ENCODE results near the gene CLCN2. TPM values are rescaled to one million over a fixed set of nuclear protein-coding genes. Genes with fewer than 3 reads are reported as not detected.

Gene CLCN2
- total RNA-seq, 1 experiment from 2014 or later: 21.6 TPM

DNA sequence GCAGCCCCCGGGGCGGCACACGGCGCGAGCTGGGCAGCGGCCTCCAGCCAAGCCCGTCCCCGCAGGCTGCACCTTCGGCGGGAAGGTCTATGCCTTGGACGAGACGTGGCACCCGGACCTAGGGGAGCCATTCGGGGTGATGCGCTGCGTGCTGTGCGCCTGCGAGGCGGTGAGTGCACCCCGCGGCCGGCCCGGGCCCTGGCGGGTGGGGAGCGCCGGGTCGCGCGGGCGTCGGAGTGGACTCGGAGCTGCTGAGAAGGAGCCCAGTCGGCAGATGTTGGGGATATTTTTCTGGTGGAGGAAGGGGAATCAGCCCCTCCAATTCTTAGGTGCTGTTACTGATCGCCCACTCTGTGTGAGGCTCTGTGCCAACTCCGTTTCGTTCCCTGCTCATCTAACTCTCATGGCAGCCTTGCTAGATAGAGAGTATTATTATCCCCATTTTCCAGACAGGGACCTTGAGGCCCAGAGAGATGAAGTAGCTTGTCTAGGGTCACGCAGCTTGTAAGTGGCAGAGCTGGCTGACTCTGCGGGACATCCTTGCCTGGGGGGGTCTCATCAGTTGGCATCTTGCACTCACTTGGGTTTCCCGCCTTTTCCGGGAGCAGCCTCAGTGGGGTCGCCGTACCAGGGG is 19.3 kb upstream of the CLCN2 start:
- CTCF ChIA-PET: interaction anchor here (1.0 kb wide), 1 partner anchor 9 kb away, joined by 3 read pairs; no protein-coding TSS in a partner anchor
- Histone ChIP-seq H2AFZ (ENCODE audit: low read depth, low read length, poor library complexity, severe bottlenecking) (peak overlapping the region; percentile 74), H3K36me3 (ENCODE audit: control insufficient read depth in 1 of 2, insufficient read depth in 2 of 2, low read length in 2 of 2) (no peaks in the 10 kb centered on the region), H3K27ac (ENCODE audit: low read depth, low read length) (peak overlapping the region; percentile 18; the same call in 1 of the 2 replicates), H3K27me3 (ENCODE audit: insufficient read depth, low read length) (no peaks in the 10 kb centered on the region), H3K79me2 (ENCODE audit: insufficient read depth, low read length) (no peaks in the 10 kb centered on the region), H3K4me3 (replicated peaks in 1 of 2; ENCODE audit: low read depth in 1 of 2, low read length in 2 of 2) (peak overlapping the region; percentile 36 to 58), H3K9ac (ENCODE audit: low read length) (peak overlapping the region; percentile 40; the same call in 1 of the 2 replicates), H3K9me2 (ENCODE audit: insufficient read depth) (no peaks in the 10 kb centered on the region), H3K4me2 (ENCODE audit: low read length) (peak overlapping the region; percentile 87), H3K9me3 (ENCODE audit: control insufficient read depth in 1 of 2, insufficient read depth in 1 of 2, low read depth in 1 of 2, low read length in 2 of 2) (no peaks in the 10 kb centered on the region), H4K20me1 (ENCODE audit: insufficient read depth) (no peaks in the 10 kb centered on the region), H3K4me1 (ENCODE audit: control insufficient read depth in 1 of 2, insufficient read depth in 2 of 2, low read length in 2 of 2) (peaks cover 4 to 20% of the 10 kb centered on the region in 2 experiments; a peak in 2 of 4 replicates)
- intact Hi-C loops (cut with micrococcal nuclease): no loop called here
- RAD21 ChIA-PET (ENCODE audit: low non-redundant PET in 1 of 2, low total read pairs in 2 of 2, uncharacterized antibody in 2 of 2, unreplicated experiment in 2 of 2): no interaction called here
- POLR2A ChIA-PET: no interaction called here
- TF ChIP-seq CBX3 (IDR thresholded peaks at IDR 0.05; ENCODE audit: low read depth) (no peak), EZH2 (IDR thresholded peaks at IDR 0.05) (no peak), ELF1 (IDR thresholded peaks at IDR 0.05; ENCODE audit: borderline replicate concordance, low read depth) (no peak), RAD21 (IDR thresholded peaks at IDR 0.05; ENCODE audit: low read depth) (no peak), POLR2A (IDR thresholded peaks at IDR 0.05; ENCODE audit: borderline replicate concordance, extremely low read depth, insufficient read depth, insufficient read length) (no peak), YY1 (IDR thresholded peaks at IDR 0.05; ENCODE audit: extremely low read depth, insufficient replicate concordance, low read depth, low read length) (no peak), EZH2phosphoT487 (IDR thresholded peaks at IDR 0.05; ENCODE audit: borderline replicate concordance) (no peak), ZFX (IDR thresholded peaks at IDR 0.05) (no peak), FOSL1 (IDR thresholded peaks at IDR 0.05; ENCODE audit: low read depth) (no peak), TCF7L2 (IDR thresholded peaks at IDR 0.05; ENCODE audit: borderline replicate concordance, extremely low read depth, insufficient read depth, insufficient read length) (no peak), ZNF274 (IDR thresholded peaks at IDR 0.05; ENCODE audit: low read depth, low read length) (no peak), SIN3A (IDR thresholded peaks at IDR 0.05; ENCODE audit: low read depth) (no peak), EGR1 (IDR thresholded peaks at IDR 0.05; ENCODE audit: low read depth) (no peak), POLR2AphosphoS5 (IDR thresholded peaks at IDR 0.05; ENCODE audit: low read depth, low read length) (no peak)
- TF ChIP-seq, protein P1, sequence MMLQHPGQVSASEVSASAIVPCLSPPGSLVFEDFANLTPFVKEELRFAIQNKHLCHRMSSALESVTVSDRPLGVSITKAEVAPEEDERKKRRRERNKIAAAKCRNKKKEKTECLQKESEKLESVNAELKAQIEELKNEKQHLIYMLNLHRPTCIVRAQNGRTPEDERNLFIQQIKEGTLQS (IDR thresholded peaks at IDR 0.05): no peak
- TF ChIP-seq, protein P2, sequence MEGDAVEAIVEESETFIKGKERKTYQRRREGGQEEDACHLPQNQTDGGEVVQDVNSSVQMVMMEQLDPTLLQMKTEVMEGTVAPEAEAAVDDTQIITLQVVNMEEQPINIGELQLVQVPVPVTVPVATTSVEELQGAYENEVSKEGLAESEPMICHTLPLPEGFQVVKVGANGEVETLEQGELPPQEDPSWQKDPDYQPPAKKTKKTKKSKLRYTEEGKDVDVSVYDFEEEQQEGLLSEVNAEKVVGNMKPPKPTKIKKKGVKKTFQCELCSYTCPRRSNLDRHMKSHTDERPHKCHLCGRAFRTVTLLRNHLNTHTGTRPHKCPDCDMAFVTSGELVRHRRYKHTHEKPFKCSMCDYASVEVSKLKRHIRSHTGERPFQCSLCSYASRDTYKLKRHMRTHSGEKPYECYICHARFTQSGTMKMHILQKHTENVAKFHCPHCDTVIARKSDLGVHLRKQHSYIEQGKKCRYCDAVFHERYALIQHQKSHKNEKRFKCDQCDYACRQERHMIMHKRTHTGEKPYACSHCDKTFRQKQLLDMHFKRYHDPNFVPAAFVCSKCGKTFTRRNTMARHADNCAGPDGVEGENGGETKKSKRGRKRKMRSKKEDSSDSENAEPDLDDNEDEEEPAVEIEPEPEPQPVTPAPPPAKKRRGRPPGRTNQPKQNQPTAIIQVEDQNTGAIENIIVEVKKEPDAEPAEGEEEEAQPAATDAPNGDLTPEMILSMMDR (IDR thresholded peaks at IDR 0.05 in 2 of 3, conservative IDR thresholded peaks at IDR 0.05 in 1 of 3; ENCODE audit: borderline replicate concordance in 1 of 3, insufficient read depth in 1 of 3, low read depth in 2 of 3, low read length in 2 of 3): no peak
- TF ChIP-seq, protein P3, sequence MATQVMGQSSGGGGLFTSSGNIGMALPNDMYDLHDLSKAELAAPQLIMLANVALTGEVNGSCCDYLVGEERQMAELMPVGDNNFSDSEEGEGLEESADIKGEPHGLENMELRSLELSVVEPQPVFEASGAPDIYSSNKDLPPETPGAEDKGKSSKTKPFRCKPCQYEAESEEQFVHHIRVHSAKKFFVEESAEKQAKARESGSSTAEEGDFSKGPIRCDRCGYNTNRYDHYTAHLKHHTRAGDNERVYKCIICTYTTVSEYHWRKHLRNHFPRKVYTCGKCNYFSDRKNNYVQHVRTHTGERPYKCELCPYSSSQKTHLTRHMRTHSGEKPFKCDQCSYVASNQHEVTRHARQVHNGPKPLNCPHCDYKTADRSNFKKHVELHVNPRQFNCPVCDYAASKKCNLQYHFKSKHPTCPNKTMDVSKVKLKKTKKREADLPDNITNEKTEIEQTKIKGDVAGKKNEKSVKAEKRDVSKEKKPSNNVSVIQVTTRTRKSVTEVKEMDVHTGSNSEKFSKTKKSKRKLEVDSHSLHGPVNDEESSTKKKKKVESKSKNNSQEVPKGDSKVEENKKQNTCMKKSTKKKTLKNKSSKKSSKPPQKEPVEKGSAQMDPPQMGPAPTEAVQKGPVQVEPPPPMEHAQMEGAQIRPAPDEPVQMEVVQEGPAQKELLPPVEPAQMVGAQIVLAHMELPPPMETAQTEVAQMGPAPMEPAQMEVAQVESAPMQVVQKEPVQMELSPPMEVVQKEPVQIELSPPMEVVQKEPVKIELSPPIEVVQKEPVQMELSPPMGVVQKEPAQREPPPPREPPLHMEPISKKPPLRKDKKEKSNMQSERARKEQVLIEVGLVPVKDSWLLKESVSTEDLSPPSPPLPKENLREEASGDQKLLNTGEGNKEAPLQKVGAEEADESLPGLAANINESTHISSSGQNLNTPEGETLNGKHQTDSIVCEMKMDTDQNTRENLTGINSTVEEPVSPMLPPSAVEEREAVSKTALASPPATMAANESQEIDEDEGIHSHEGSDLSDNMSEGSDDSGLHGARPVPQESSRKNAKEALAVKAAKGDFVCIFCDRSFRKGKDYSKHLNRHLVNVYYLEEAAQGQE (IDR thresholded peaks at IDR 0.05; ENCODE audit: low read depth): no peak
- TF ChIP-seq, protein P4, sequence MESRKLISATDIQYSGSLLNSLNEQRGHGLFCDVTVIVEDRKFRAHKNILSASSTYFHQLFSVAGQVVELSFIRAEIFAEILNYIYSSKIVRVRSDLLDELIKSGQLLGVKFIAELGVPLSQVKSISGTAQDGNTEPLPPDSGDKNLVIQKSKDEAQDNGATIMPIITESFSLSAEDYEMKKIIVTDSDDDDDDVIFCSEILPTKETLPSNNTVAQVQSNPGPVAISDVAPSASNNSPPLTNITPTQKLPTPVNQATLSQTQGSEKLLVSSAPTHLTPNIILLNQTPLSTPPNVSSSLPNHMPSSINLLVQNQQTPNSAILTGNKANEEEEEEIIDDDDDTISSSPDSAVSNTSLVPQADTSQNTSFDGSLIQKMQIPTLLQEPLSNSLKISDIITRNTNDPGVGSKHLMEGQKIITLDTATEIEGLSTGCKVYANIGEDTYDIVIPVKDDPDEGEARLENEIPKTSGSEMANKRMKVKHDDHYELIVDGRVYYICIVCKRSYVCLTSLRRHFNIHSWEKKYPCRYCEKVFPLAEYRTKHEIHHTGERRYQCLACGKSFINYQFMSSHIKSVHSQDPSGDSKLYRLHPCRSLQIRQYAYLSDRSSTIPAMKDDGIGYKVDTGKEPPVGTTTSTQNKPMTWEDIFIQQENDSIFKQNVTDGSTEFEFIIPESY (IDR thresholded peaks at IDR 0.05; ENCODE audit: extremely low read depth, insufficient replicate concordance, low read length): no peak
- TF ChIP-seq, protein P5, sequence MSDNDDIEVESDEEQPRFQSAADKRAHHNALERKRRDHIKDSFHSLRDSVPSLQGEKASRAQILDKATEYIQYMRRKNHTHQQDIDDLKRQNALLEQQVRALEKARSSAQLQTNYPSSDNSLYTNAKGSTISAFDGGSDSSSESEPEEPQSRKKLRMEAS (IDR thresholded peaks at IDR 0.05): no peak
- BruUV-seq (replicated peaks): no TSS peak
- DNase-seq (ENCODE audit: low read depth, low spot score) (no peak), ATAC-seq (peak; percentile 65)
